ENCODE data around the gene GATA5. TPM values are rescaled to one million over a fixed set of nuclear protein-coding genes. Genes with fewer than 3 reads are reported as not detected.

GATA5 gene
- polyA plus RNA-seq, 1 donor from 2014 or later: not detected

DNA sequence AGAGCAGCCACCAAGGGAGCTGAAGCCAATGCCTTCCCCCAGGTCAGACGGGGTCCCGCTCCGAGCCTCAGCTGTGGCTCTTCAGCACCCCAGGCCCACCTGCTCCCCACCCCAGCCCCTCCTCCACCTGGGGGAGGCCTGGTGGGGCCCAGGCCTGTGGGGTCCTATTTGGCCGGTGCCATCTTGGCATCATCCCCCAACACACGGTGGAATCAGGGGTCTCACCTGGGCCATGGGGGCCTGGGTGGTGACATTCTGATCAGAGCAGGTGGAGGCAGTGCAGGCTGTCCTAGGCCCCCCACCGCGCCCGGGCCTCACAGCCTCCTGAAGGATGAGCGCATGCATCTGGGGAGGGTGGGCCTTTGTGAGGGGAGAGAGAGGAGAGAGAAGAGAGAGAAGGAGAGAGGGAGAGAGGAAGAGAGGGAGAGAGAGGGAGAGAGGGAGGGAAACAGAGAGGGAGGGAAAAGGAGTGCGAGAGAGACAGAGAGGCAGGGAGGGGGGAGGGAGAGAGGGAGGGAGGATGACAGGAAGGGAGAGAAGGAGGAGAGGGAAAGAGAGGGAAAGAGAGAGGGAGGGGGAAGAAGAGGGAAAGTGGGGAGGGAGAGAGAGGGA is 24.5 kb downstream of the GATA5 start:
- Histone ChIP-seq H3K9ac (ENCODE audit: low read length) (no peak overlapping the region), H4K20me1 (ENCODE audit: insufficient read depth) (no peaks in the 10 kb centered on the region), H3K27ac (ENCODE audit: low read length) (no peak overlapping the region), H3F3A (ENCODE audit: insufficient read depth, low read length, poor library complexity, severe bottlenecking) (no peaks in the 10 kb centered on the region), H3K27me3 (ENCODE audit: insufficient read depth, low read depth, low read length) (no peaks in the 10 kb centered on the region), H2AFZ (ENCODE audit: low read depth, low read length) (no peak overlapping the region), H3K36me3 (ENCODE audit: insufficient read depth, low read length) (no peaks in the 10 kb centered on the region), H3K4me2 (ENCODE audit: low read length) (no peak overlapping the region), H3K9me2 (ENCODE audit: insufficient read depth, low read length) (no peaks in the 10 kb centered on the region), H3K4me3 (ENCODE audit: low read length) (no peak overlapping the region), H3K79me2 (replicated peaks; ENCODE audit: insufficient read depth, low read length) (no peaks in the 10 kb centered on the region), H3K9me3 (ENCODE audit: low read length) (no peaks in the 10 kb centered on the region)
- TF ChIP-seq, protein P1, sequence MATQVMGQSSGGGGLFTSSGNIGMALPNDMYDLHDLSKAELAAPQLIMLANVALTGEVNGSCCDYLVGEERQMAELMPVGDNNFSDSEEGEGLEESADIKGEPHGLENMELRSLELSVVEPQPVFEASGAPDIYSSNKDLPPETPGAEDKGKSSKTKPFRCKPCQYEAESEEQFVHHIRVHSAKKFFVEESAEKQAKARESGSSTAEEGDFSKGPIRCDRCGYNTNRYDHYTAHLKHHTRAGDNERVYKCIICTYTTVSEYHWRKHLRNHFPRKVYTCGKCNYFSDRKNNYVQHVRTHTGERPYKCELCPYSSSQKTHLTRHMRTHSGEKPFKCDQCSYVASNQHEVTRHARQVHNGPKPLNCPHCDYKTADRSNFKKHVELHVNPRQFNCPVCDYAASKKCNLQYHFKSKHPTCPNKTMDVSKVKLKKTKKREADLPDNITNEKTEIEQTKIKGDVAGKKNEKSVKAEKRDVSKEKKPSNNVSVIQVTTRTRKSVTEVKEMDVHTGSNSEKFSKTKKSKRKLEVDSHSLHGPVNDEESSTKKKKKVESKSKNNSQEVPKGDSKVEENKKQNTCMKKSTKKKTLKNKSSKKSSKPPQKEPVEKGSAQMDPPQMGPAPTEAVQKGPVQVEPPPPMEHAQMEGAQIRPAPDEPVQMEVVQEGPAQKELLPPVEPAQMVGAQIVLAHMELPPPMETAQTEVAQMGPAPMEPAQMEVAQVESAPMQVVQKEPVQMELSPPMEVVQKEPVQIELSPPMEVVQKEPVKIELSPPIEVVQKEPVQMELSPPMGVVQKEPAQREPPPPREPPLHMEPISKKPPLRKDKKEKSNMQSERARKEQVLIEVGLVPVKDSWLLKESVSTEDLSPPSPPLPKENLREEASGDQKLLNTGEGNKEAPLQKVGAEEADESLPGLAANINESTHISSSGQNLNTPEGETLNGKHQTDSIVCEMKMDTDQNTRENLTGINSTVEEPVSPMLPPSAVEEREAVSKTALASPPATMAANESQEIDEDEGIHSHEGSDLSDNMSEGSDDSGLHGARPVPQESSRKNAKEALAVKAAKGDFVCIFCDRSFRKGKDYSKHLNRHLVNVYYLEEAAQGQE (IDR thresholded peaks at IDR 0.05; ENCODE audit: borderline replicate concordance): no peak
- TF ChIP-seq POLR2AphosphoS5 (IDR thresholded peaks at IDR 0.05) (no peak), EZH2 (IDR thresholded peaks at IDR 0.05; ENCODE audit: borderline replicate concordance, insufficient read depth, low read length, poor library complexity, severe bottlenecking) (no peak), SMC3 (conservative IDR thresholded peaks at IDR 0.05; ENCODE audit: poor library complexity) (no peak), TAF1 (IDR thresholded peaks at IDR 0.05; ENCODE audit: low read depth) (no peak), RAD21 (conservative IDR thresholded peaks at IDR 0.05) (no peak), MXI1 (conservative IDR thresholded peaks at IDR 0.05; ENCODE audit: poor library complexity, severe bottlenecking) (no peak), EP300 (conservative IDR thresholded peaks at IDR 0.05; ENCODE audit: poor library complexity, severe bottlenecking) (no peak)
- TF ChIP-seq, protein P2, sequence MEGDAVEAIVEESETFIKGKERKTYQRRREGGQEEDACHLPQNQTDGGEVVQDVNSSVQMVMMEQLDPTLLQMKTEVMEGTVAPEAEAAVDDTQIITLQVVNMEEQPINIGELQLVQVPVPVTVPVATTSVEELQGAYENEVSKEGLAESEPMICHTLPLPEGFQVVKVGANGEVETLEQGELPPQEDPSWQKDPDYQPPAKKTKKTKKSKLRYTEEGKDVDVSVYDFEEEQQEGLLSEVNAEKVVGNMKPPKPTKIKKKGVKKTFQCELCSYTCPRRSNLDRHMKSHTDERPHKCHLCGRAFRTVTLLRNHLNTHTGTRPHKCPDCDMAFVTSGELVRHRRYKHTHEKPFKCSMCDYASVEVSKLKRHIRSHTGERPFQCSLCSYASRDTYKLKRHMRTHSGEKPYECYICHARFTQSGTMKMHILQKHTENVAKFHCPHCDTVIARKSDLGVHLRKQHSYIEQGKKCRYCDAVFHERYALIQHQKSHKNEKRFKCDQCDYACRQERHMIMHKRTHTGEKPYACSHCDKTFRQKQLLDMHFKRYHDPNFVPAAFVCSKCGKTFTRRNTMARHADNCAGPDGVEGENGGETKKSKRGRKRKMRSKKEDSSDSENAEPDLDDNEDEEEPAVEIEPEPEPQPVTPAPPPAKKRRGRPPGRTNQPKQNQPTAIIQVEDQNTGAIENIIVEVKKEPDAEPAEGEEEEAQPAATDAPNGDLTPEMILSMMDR (IDR thresholded peaks at IDR 0.05; ENCODE audit: poor library complexity, severe bottlenecking): no peak

DNA sequence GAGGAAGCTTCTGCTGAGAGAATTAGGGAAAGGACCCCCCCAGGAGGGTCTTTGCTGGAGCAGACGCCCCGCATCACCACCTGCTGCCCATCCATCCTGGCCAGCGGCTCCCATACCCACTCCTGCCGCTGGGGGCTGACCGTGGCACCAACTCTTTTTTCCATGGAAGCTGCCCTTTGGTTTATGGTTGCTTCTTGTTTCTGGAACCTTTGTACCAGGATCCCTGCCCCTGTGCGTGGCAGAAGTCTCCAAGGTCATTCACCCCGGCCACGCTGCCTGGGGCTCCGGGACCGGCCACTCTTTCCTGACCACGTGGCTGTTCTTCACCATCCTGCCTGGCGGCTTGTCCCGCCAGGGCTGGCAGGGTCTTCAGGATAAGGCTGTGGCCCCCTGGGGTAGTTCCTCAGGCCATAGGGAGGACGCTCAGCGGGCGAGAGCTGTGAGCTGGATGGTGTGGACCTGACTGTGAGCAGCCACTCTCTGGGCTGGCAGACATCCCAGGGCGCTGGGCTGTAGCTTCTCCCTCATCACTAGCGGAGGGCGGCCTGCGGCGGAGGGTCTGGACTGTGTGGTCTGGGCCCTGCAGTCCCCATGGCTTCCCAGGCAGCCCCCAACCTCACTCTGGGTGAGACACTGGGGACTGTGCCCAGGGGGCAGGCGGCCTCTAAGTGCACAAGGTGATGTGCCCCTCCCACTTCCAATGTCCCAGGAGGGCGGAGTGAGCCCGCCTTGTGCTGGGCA is 25.7 kb downstream of the GATA5 start:
- Histone ChIP-seq H3K9me3 (ENCODE audit: low read length) (no peaks in the 10 kb centered on the region), H3F3A (ENCODE audit: insufficient read depth, low read length, poor library complexity, severe bottlenecking) (no peaks in the 10 kb centered on the region), H3K4me3 (ENCODE audit: low read length) (no peak overlapping the region), H3K27me3 (ENCODE audit: insufficient read depth, low read depth, low read length) (no peaks in the 10 kb centered on the region), H2AFZ (ENCODE audit: low read depth, low read length) (no peak overlapping the region), H3K9ac (ENCODE audit: low read length) (no peak overlapping the region), H3K27ac (ENCODE audit: low read length) (no peak overlapping the region), H3K79me2 (replicated peaks; ENCODE audit: insufficient read depth, low read length) (no peaks in the 10 kb centered on the region), H4K20me1 (ENCODE audit: insufficient read depth) (no peaks in the 10 kb centered on the region), H3K9me2 (ENCODE audit: insufficient read depth, low read length) (no peaks in the 10 kb centered on the region), H3K4me2 (ENCODE audit: low read length) (no peak overlapping the region), H3K36me3 (ENCODE audit: insufficient read depth, low read length) (no peaks in the 10 kb centered on the region)
- TF ChIP-seq POLR2AphosphoS5 (IDR thresholded peaks at IDR 0.05) (no peak), EZH2 (IDR thresholded peaks at IDR 0.05; ENCODE audit: borderline replicate concordance, insufficient read depth, low read length, poor library complexity, severe bottlenecking) (no peak), RAD21 (conservative IDR thresholded peaks at IDR 0.05) (no peak), MXI1 (conservative IDR thresholded peaks at IDR 0.05; ENCODE audit: poor library complexity, severe bottlenecking) (no peak), EP300 (conservative IDR thresholded peaks at IDR 0.05; ENCODE audit: poor library complexity, severe bottlenecking) (no peak), SMC3 (conservative IDR thresholded peaks at IDR 0.05; ENCODE audit: poor library complexity) (no peak), TAF1 (IDR thresholded peaks at IDR 0.05; ENCODE audit: low read depth) (no peak)
- TF ChIP-seq, protein P1 (IDR thresholded peaks at IDR 0.05; ENCODE audit: borderline replicate concordance): no peak
- TF ChIP-seq, protein P2 (IDR thresholded peaks at IDR 0.05; ENCODE audit: poor library complexity, severe bottlenecking): no peak
